Measurements from ENCODE around the gene MDK.

DNA sequence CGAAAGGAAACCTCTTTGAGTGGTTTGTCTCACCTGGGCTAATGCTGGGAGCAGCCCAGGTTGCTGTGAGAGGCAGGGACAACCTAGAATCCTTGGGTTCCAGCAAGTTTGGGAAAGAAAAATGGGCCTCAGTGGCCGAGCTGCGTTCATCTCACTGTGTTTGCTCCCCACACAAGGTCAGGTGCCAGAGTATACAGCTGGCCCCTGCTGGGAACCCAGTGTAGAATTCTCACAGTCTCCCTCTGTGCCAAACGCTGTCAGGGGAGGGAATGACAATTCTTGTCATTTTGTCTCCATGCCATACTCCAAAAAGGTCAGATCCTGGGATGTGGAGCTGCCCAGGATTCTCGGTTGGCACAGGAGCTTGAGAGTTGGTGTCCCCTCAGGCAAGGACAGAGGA is 29.9 kb upstream of the MDK start:
- TF ChIP-seq CTCF (IDR thresholded peaks at IDR 0.05) (no peak), EZH2 (IDR thresholded peaks at IDR 0.05) (no peak)
